H9 (cell line): ENCODE measurements around the gene SOCS1. TPM values are rescaled to one million over a fixed set of nuclear protein-coding genes. Genes with fewer than 3 reads are reported as not detected.

ENCODE experiments used
- DNase-seq: peaks from one replicate; pipeline ENCODE4 v3.0.0-alpha.2; 2017
- H2AFZ ChIP-seq: one replicate; pipeline ENCODE4 v1.6.1; 2013; ENCODE audit warnings: mild to moderate bottlenecking, low read length, control low read depth, moderate library complexity
- H2AK5ac ChIP-seq: 2 replicates; pipeline ENCODE4 v1.6.1; 2013; ENCODE audit warnings: low read length, control low read depth, mixed read lengths; ENCODE audit not compliant: insufficient read length
- H2BK120ac ChIP-seq: one replicate; pipeline ENCODE4 v1.6.1; 2013; ENCODE audit warnings: low read depth, mild to moderate bottlenecking, low read length, control low read depth, inconsistent platforms; ENCODE audit not compliant: poor library complexity, severe bottlenecking
- H2BK12ac ChIP-seq: 2 replicates; pipeline ENCODE4 v1.6.1; 2013; ENCODE audit warnings: low read length, control low read depth, mixed read lengths, low read depth; ENCODE audit not compliant: insufficient read length
- H2BK15ac ChIP-seq: 2 replicates; pipeline ENCODE4 v1.6.1; 2013; ENCODE audit warnings: low read depth, low read length, control low read depth
- H2BK20ac ChIP-seq: one replicate; pipeline ENCODE4 v1.6.1; 2013; ENCODE audit warnings: low read depth, mild to moderate bottlenecking, low read length, control low read depth, inconsistent platforms; ENCODE audit not compliant: poor library complexity, severe bottlenecking
- H2BK5ac ChIP-seq: 2 replicates; pipeline ENCODE4 v1.6.1; 2013; ENCODE audit warnings: low read length, control low read depth, mixed read lengths; ENCODE audit not compliant: insufficient read length
- H3K14ac ChIP-seq: 2 replicates; pipeline ENCODE4 v1.6.1; 2013; ENCODE audit warnings: low read length, control low read depth; ENCODE audit not compliant: insufficient read depth
- H3K18ac ChIP-seq: 2 replicates; pipeline ENCODE4 v1.6.1; 2013; ENCODE audit warnings: low read depth, mild to moderate bottlenecking, mixed read lengths, low read length, control low read depth; ENCODE audit not compliant: insufficient read length
- H3K23ac ChIP-seq: 2 replicates; pipeline ENCODE4 v1.6.1; 2013; ENCODE audit warnings: low read length, control low read depth, mixed read lengths, low read depth; ENCODE audit not compliant: insufficient read length
- H3K23me2 ChIP-seq: 2 replicates; pipeline ENCODE4 v1.6.1; 2013; ENCODE audit warnings: low read depth, mild to moderate bottlenecking, mixed read lengths, low read length, control low read depth; ENCODE audit not compliant: insufficient read length, poor library complexity, severe bottlenecking
- H3K27ac ChIP-seq: 2 replicates; pipeline ENCODE4 v1.5.1; 2013; ENCODE audit warnings: low read length, control low read depth, mixed read lengths, low read depth; ENCODE audit not compliant: insufficient read length
- H3K27me3 ChIP-seq: 2 replicates; pipeline ENCODE4 v1.6.1; 2013; ENCODE audit warnings: low read length, control low read depth, inconsistent platforms; ENCODE audit not compliant: insufficient read depth
- H3K4ac ChIP-seq: 2 replicates; pipeline ENCODE4 v1.6.1; 2013; ENCODE audit warnings: low read depth, mild to moderate bottlenecking, control low read depth, inconsistent platforms, low read length, moderate library complexity
- H3K4me1 ChIP-seq: 2 replicates; pipeline ENCODE4 v1.6.1; 2013; ENCODE audit warnings: low read length, control low read depth, inconsistent platforms; ENCODE audit not compliant: insufficient read depth
- H3K4me2 ChIP-seq: 2 replicates; pipeline ENCODE4 v1.6.1; 2013; ENCODE audit warnings: low read length, control low read depth, mixed read lengths; ENCODE audit not compliant: insufficient read length, insufficient read depth
- H3K56ac ChIP-seq: 2 replicates; pipeline ENCODE4 v1.6.1; 2013; ENCODE audit warnings: low read depth, mild to moderate bottlenecking, mixed read lengths, low read length, control low read depth; ENCODE audit not compliant: insufficient read length
- H3K79me1 ChIP-seq: 2 replicates; pipeline ENCODE4 v1.6.1; 2013; ENCODE audit warnings: low read depth, mild to moderate bottlenecking, moderate library complexity, low read length, control low read depth, inconsistent platforms; ENCODE audit not compliant: insufficient read depth, poor library complexity, severe bottlenecking
- H3K79me2 ChIP-seq: 2 replicates; pipeline ENCODE4 v1.6.1; 2013; ENCODE audit warnings: low read length, control low read depth, inconsistent platforms; ENCODE audit not compliant: insufficient read depth
- H3K9ac ChIP-seq: 2 replicates; pipeline ENCODE4 v1.6.1; 2013; ENCODE audit warnings: low read length, control low read depth, mixed read lengths; ENCODE audit not compliant: insufficient read length; ENCODE audit errors: extremely low read depth
- H3K9me3 ChIP-seq: one replicate; pipeline ENCODE4 v1.6.1; 2013; ENCODE audit warnings: low read depth, low read length, inconsistent platforms; ENCODE audit not compliant: control insufficient read depth
- H3T11ph ChIP-seq: one replicate; pipeline ENCODE4 v1.6.1; 2013; ENCODE audit warnings: mild to moderate bottlenecking, low read length, control low read depth, inconsistent platforms
- H4K20me1 ChIP-seq: one replicate; pipeline ENCODE4 v1.6.1; 2013; ENCODE audit not compliant: control insufficient read depth, insufficient read length, insufficient read depth
- H4K5ac ChIP-seq: 2 replicates; pipeline ENCODE4 v1.6.1; 2013; ENCODE audit warnings: low read depth, mild to moderate bottlenecking, mixed read lengths, low read length, control low read depth; ENCODE audit not compliant: insufficient read length
- H4K8ac ChIP-seq: replicated peaks from 2 replicates; pipeline ENCODE4 v1.6.1; 2013; ENCODE audit warnings: low read length, control low read depth, mixed read lengths, low read depth; ENCODE audit not compliant: insufficient read length
- H4K91ac ChIP-seq: 2 replicates; pipeline ENCODE4 v1.6.1; 2013; ENCODE audit warnings: low read depth, mild to moderate bottlenecking, moderate library complexity, mixed read lengths, low read length, control low read depth; ENCODE audit not compliant: insufficient read length
- H3K27ac Mint-ChIP-seq, 3 experiments: 2 replicates in 2 of 3; 3 replicates in 1 of 3; pipeline ENCODE4 v1.8.0; 2020 to 2021; ENCODE audit warnings: mixed read lengths in 3 of 3, mild to moderate bottlenecking in 1 of 3, moderate library complexity in 1 of 3
- H3K27me3 Mint-ChIP-seq: 2 replicates; pipeline ENCODE4 v1.8.0; 2021; ENCODE audit warnings: low read depth, mild to moderate bottlenecking, moderate library complexity, mixed read lengths
- H3K36me3 Mint-ChIP-seq, 3 experiments: 2 replicates in 2 of 3; 3 replicates in 1 of 3; pipeline ENCODE4 v1.8.0; 2020 to 2021; ENCODE audit warnings: low read depth in 3 of 3, mixed read lengths in 3 of 3; ENCODE audit not compliant: insufficient read depth in 1 of 3
- H3K4me1 Mint-ChIP-seq, 2 experiments: 2 replicates each; pipeline ENCODE4 v1.8.0; 2020; ENCODE audit warnings: mixed read lengths in 2 of 2
- H3K4me3 Mint-ChIP-seq, 2 experiments: 2 replicates in 1 of 2; 3 replicates in 1 of 2; pipeline ENCODE4 v1.8.0; 2020 to 2021; ENCODE audit warnings: mild to moderate bottlenecking in 2 of 2, mixed read lengths in 2 of 2, moderate library complexity in 1 of 2
- H3K9me3 Mint-ChIP-seq, 2 experiments: 2 replicates in 1 of 2; 3 replicates in 1 of 2; pipeline ENCODE4 v1.8.0; 2020; ENCODE audit warnings: mild to moderate bottlenecking in 2 of 2, mixed read lengths in 2 of 2, moderate library complexity in 1 of 2
- CTCF ChIP-seq: fragments of 200-600 bp; sonication (generic); conservative IDR thresholded peaks from 3 replicates; pipeline ENCODE4 v1.8.0; 2021; ENCODE audit warnings: antibody characterized with exemption, mild to moderate bottlenecking
- WGBS: extraction: QIAGEN DNeasy Blood & Tissue Kit; methylation state at CpG from one replicate; pipeline ENCODE4 v1.1.7; 2013; ENCODE audit warnings: missing lambda C conversion rate, low lambda C conversion rate, mixed read lengths; ENCODE audit not compliant: insufficient read length; ENCODE audit errors: extremely low coverage; 5-methylcytosine and 5-hydroxymethylcytosine counted together
- total RNA-seq: library from RNA; stranded (reverse); gene quantifications from 2 replicates; pipeline ENCODE4 v1.2.1, GENCODE V29; 2021

Gene SOCS1
- total RNA-seq, 1 experiment from 2014 or later, result 11.0 TPM

- no peaks in the 10 kb centered on the region for H3K9me3 ChIP-seq
- H4K20me1 ChIP-seq, result no peaks in the 10 kb centered on the region
- no peak overlapping the region for H3K9ac ChIP-seq
- H3K4me2 ChIP-seq, result no peak overlapping the region
- no peaks in the 10 kb centered on the region for H3K23me2 ChIP-seq
- H3K79me2 ChIP-seq, result no peaks in the 10 kb centered on the region
- Mint-ChIP-seq H3K27me3 (no peaks in the 10 kb centered on the region; the same call in 1 of the 2 replicates), H3K4me3 (no peak overlapping the region), H3K4me1 (peaks cover 6 to 13% of the 10 kb centered on the region in 2 experiments), H3K9me3 (peaks cover 0 to 7% of the 10 kb centered on the region in 2 experiments; a peak in 2 of 5 replicates), H3K36me3 (no peaks in the 10 kb centered on the region), H3K27ac (peak overlapping the region in 1 of 3 experiments; percentile 80; a peak in 2 of 7 replicates)
- H3K18ac ChIP-seq, result no peak overlapping the region
- no peak for TF ChIP-seq CTCF
- H4K8ac ChIP-seq, result no peak overlapping the region
- no peak overlapping the region for H3K56ac ChIP-seq
- H2BK20ac ChIP-seq, result no peak overlapping the region
- no peak overlapping the region for H4K91ac ChIP-seq
- H2AK5ac ChIP-seq, result no peak overlapping the region
- H2BK12ac ChIP-seq, result no peak overlapping the region
- H3K23ac ChIP-seq, result no peak overlapping the region
- H3K14ac ChIP-seq, result no peak overlapping the region
- H2BK5ac ChIP-seq, result no peak overlapping the region
- H2BK15ac ChIP-seq, result no peak overlapping the region
- H4K5ac ChIP-seq, result no peak overlapping the region
- no peaks in the 10 kb centered on the region; the same call in 1 of the 2 replicates for H3K4me1 ChIP-seq
- H3K27ac ChIP-seq, result no peak overlapping the region
- H2AFZ ChIP-seq, result no peak overlapping the region
- no peak overlapping the region for H3T11ph ChIP-seq
- no CpG with 5 or more reads among the region's 7 CpGs for WGBS
- H3K27me3 ChIP-seq, result no peaks in the 10 kb centered on the region
- H3K79me1 ChIP-seq, result no peaks in the 10 kb centered on the region
- no peak for DNase-seq
- no peak overlapping the region for H2BK120ac ChIP-seq
- H3K4ac ChIP-seq, result no peak overlapping the region
Observed at GRCh38 chr16:11278681-11279628, 23.0 kb upstream of the SOCS1 start.
